ENCODE measurements around the gene RPH3AL.

DNA sequence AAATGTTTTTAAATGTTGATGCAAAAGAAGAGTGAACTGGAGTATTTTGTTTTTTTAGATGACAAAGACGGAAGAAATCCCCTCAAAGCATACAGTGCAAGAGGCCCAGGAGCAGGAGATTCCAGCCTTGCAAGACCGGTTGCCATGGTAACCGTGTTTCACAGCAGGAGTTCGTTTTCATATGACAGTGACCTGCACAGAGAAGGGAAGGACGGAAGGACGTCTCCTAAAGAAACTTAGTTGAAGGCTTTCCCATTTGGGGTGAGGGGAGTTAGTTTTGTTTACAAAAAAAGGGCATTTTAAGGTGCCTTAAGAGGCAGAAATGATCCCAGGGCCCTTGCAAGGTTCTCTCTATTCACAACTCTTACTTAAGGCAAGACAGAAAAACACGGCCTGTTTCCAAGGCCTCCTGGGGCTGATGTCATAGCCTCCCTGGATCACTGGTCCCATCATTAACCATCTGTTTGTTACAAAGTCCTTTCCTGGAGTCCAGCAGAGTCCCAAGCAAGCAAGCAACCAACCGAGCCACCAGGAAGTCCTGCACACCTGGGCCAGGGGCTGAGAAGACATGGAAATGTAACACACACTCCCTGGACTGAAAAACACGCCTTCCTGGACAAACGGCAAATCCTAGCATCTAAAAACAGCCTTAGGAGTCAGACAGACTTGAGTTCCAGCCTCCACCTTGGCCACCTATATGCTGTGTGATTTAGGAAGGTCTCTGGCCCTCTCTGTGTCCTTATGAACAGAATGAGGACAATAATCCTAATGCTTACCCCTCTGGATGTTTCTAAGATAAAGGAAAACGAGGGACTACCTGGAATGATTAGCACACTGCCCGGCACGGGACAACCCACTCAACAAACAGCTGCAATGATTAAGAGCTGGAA lies 30.3 kb upstream of the RPH3AL start:
- TF ChIP-seq, protein P1, sequence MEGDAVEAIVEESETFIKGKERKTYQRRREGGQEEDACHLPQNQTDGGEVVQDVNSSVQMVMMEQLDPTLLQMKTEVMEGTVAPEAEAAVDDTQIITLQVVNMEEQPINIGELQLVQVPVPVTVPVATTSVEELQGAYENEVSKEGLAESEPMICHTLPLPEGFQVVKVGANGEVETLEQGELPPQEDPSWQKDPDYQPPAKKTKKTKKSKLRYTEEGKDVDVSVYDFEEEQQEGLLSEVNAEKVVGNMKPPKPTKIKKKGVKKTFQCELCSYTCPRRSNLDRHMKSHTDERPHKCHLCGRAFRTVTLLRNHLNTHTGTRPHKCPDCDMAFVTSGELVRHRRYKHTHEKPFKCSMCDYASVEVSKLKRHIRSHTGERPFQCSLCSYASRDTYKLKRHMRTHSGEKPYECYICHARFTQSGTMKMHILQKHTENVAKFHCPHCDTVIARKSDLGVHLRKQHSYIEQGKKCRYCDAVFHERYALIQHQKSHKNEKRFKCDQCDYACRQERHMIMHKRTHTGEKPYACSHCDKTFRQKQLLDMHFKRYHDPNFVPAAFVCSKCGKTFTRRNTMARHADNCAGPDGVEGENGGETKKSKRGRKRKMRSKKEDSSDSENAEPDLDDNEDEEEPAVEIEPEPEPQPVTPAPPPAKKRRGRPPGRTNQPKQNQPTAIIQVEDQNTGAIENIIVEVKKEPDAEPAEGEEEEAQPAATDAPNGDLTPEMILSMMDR (IDR thresholded peaks at IDR 0.05), result no peak
- TF ChIP-seq ZFX (IDR thresholded peaks at IDR 0.05; ENCODE audit: borderline replicate concordance), result no peak

Measured in 22Rv1 (cell line).